ENCODE measurements around the gene PTPRN2. TPM values are rescaled to one million over a fixed set of nuclear protein-coding genes. Genes with fewer than 3 reads are reported as not detected.

PTPRN2 gene
- polyA plus RNA-seq (2012; rRNA removed), result 3.9 and 4.0 TPM in 2 replicates
- 3.0 and 4.1 TPM in 2 replicates for polyA plus RNA-seq (2012; cell fraction: cytosol; rRNA removed)
- polyA plus RNA-seq (2012; cell fraction: nucleus; rRNA removed), result 4.5 and 5.5 TPM in 2 replicates

DNA sequence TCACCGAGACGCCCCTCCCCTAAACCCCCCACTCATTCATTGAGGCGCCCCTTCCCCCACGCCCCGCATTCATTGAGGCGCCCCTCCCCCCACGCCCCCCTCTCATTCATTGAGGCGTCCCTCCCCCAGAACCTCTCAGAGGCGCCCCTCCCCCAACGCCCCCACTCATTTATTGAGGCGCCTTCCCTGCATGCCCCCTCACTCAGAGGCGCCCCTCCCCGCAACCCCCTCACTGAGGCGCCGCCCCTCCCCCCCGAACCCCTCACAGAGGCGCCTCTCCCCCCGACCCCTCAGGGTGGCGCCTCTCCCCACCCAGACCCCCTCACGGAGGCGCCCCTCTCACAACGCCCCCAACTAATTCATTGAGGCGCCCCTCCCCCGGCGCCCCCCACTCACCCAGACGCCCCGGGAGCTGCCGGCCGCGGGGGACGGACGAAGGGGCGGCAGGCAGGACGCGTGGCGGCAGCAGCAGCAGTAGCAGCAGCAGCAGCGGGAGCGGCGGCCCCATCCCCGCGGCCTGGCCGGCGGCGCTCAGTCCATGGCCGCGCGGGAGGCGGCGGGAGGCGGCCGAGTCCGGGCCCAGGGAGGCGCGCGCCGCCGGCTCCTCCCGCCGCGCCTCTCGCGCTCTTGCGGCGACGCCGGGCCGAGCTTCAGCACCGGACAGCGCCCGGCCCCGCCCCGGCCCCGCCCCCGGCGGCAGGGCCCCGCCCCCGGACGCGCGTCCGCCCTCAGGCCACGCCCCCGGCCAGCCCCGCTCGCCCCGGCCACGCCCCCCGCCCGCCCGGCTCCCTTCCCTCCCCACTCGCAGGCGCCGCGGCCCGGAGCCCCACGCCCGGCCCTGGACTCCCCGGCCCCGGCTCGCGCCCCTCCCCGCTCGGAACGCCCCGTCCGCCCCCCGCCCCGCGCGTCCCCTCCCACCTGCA lies at the start of gene PTPRN2:
PTPRN2 (minus strand) TSS at position 662 of the 923 bp plus-strand sequence.
- Histone ChIP-seq H3K79me2 (ENCODE audit: insufficient read depth) (no peaks in the 10 kb centered on the region), H3K9me3 (no peaks in the 10 kb centered on the region), H3K4me3 (ENCODE audit: low read depth in 2 of 2, low read length in 1 of 2) (peak within 1 kb of the TSS; percentile 53 to 59; a peak in 3 of 4 replicates), H3F3A (replicated peaks; ENCODE audit: insufficient read depth) (no peaks in the 10 kb centered on the region), H3K9me2 (no peaks in the 10 kb centered on the region), H3K4me2 (peak within 1 kb of the TSS; percentile 71), H3K36me3 (replicated peaks in 1 of 2; ENCODE audit: control insufficient read depth in 1 of 2, insufficient read depth in 2 of 2, low read length in 1 of 2) (no peaks in the 10 kb centered on the region), H2AFZ (ENCODE audit: low read depth) (no peak within 1 kb of the TSS), H3K4me1 (ENCODE audit: control insufficient read depth in 1 of 2, insufficient read depth in 2 of 2, low read depth in 1 of 2, low read length in 1 of 2) (peaks cover 0 to 34% of the 10 kb centered on the region in 2 experiments; a peak in 2 of 4 replicates), H3K9ac (no peak within 1 kb of the TSS), H3K27ac (ENCODE audit: low read depth in 2 of 2, low read length in 1 of 2) (peak within 1 kb of the TSS in 1 of 2 experiments; percentile 36; a peak in 1 of 4 replicates), H3K27me3 (ENCODE audit: insufficient read depth) (no peaks in the 10 kb centered on the region; the same call in 1 of the 2 replicates), H4K20me1 (ENCODE audit: insufficient read depth) (no peaks in the 10 kb centered on the region)
- TF ChIP-seq MAX (IDR thresholded peaks at IDR 0.05; ENCODE audit: low read depth) (no peak), MXI1 (IDR thresholded peaks at IDR 0.05; ENCODE audit: low read depth, low read length) (0 out of 2 replicates have a peak, but pooled peaks have one; percentile 28), MEF2A (IDR thresholded peaks at IDR 0.05; ENCODE audit: borderline replicate concordance, low read depth) (no peak), YY1 (IDR thresholded peaks at IDR 0.05; ENCODE audit: low read depth) (no peak), REST (IDR thresholded peaks at IDR 0.05; ENCODE audit: low read depth, low read length) (peak; percentile 94)
- ChIA-PET POLR2A (interaction anchor here (0.7 to 1.0 kb wide), 3 partner anchors 14 to 242 kb away, joined by 3 to 5 read pairs (median 3); partner anchors contain the start of gene ESYT2), CTCF (interaction anchor here (0.5 to 1.5 kb wide), 2 partner anchors 15 to 174 kb away, joined by 3 to 4 read pairs; no protein-coding TSS in a partner anchor)
- peak; percentile 100 for DNase-seq
- 3% methylated on average over 43 of the region's 110 CpGs for WGBS (ENCODE audit: low lambda C conversion rate)

- Histone ChIP-seq H3K4me3 (ENCODE audit: low read depth in 2 of 2, low read length in 1 of 2) (no peak overlapping the region), H3K79me2 (ENCODE audit: insufficient read depth) (peaks cover 4% of the 10 kb centered on the region; the same call in 1 of the 2 replicates), H3K36me3 (replicated peaks in 1 of 2; ENCODE audit: control insufficient read depth in 1 of 2, insufficient read depth in 2 of 2, low read length in 1 of 2) (peaks cover 19 to 25% of the 10 kb centered on the region in 2 experiments), H3K9ac (no peak overlapping the region), H3F3A (replicated peaks; ENCODE audit: insufficient read depth) (no peaks in the 10 kb centered on the region), H3K27me3 (ENCODE audit: insufficient read depth) (no peaks in the 10 kb centered on the region), H2AFZ (ENCODE audit: low read depth) (no peak overlapping the region), H3K27ac (ENCODE audit: low read depth in 2 of 2, low read length in 1 of 2) (no peak overlapping the region), H3K9me3 (no peaks in the 10 kb centered on the region), H3K9me2 (no peaks in the 10 kb centered on the region), H3K4me2 (no peak overlapping the region), H4K20me1 (ENCODE audit: insufficient read depth) (no peaks in the 10 kb centered on the region), H3K4me1 (ENCODE audit: control insufficient read depth in 1 of 2, insufficient read depth in 2 of 2, low read depth in 1 of 2, low read length in 1 of 2) (no peaks in the 10 kb centered on the region; a peak in 1 of 4 replicates)
- POLR2A ChIA-PET, result no interaction called here
- WGBS (ENCODE audit: low lambda C conversion rate), result 99% methylated on average over 11 of the region's 11 CpGs
- CTCF ChIA-PET, result interaction anchor here (0.9 to 1.5 kb wide), 3 partner anchors 13 to 138 kb away, joined by 3 to 5 read pairs (median 3); no protein-coding TSS in a partner anchor
- no peak for DNase-seq
- TF ChIP-seq, protein P1, sequence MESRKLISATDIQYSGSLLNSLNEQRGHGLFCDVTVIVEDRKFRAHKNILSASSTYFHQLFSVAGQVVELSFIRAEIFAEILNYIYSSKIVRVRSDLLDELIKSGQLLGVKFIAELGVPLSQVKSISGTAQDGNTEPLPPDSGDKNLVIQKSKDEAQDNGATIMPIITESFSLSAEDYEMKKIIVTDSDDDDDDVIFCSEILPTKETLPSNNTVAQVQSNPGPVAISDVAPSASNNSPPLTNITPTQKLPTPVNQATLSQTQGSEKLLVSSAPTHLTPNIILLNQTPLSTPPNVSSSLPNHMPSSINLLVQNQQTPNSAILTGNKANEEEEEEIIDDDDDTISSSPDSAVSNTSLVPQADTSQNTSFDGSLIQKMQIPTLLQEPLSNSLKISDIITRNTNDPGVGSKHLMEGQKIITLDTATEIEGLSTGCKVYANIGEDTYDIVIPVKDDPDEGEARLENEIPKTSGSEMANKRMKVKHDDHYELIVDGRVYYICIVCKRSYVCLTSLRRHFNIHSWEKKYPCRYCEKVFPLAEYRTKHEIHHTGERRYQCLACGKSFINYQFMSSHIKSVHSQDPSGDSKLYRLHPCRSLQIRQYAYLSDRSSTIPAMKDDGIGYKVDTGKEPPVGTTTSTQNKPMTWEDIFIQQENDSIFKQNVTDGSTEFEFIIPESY (IDR thresholded peaks at IDR 0.05; ENCODE audit: borderline replicate concordance, low read depth), result no peak
- TF ChIP-seq, protein P2, sequence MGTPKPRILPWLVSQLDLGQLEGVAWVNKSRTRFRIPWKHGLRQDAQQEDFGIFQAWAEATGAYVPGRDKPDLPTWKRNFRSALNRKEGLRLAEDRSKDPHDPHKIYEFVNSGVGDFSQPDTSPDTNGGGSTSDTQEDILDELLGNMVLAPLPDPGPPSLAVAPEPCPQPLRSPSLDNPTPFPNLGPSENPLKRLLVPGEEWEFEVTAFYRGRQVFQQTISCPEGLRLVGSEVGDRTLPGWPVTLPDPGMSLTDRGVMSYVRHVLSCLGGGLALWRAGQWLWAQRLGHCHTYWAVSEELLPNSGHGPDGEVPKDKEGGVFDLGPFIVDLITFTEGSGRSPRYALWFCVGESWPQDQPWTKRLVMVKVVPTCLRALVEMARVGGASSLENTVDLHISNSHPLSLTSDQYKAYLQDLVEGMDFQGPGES (IDR thresholded peaks at IDR 0.05; ENCODE audit: low read depth, low read length), result no peak
- TF ChIP-seq MEF2A (IDR thresholded peaks at IDR 0.05; ENCODE audit: borderline replicate concordance, low read depth) (no peak), RCOR1 (IDR thresholded peaks at IDR 0.05; ENCODE audit: low read length) (no peak)
These were observed 45.7 kb upstream of the PTPRN2 start for GRCh38 chr7:158633055-158633956.
